Measurements from ENCODE around the gene REST.

The REST gene

DNA sequence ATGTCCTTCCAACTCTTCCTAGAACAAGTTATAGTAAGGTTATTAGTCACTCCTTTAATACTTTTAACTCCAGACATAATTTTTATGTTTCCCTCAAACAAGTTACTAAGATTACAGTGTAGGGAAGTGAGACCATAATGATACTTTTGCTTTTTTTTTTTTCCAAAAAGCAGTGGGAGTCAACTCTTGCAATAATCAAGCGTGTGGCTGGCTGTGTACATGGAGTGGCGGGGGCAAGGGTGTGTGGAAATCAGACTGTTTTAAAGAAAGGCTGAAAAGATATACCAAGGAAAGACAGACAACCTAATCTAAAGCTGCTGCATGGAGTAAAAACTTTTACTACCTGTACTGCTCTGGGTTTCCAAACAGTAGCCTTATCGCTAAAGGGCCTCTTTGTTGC is 65.6 kb downstream of the REST start:
- TF ChIP-seq YY1 (IDR thresholded peaks at IDR 0.05; ENCODE audit: low read depth) (no peak), CEBPB (IDR thresholded peaks at IDR 0.05) (no peak), TCF12 (IDR thresholded peaks at IDR 0.05; ENCODE audit: low read depth) (no peak), ZBTB7A (IDR thresholded peaks at IDR 0.05; ENCODE audit: low read depth) (no peak), FOXM1 (IDR thresholded peaks at IDR 0.05; ENCODE audit: borderline replicate concordance, low read depth) (no peak), TEAD4 (IDR thresholded peaks at IDR 0.05) (no peak), TAF1 (IDR thresholded peaks at IDR 0.05; ENCODE audit: low read depth) (no peak), NFIC (IDR thresholded peaks at IDR 0.05) (no peak), CREB1 (IDR thresholded peaks at IDR 0.05; ENCODE audit: low read depth) (no peak), EGR1 (IDR thresholded peaks at IDR 0.05) (no peak), USF1 (IDR thresholded peaks at IDR 0.05) (no peak), EP300 (IDR thresholded peaks at IDR 0.05; ENCODE audit: borderline replicate concordance) (no peak), RAD21 (IDR thresholded peaks at IDR 0.05; ENCODE audit: low read depth) (no peak)
- TF ChIP-seq, protein P1, sequence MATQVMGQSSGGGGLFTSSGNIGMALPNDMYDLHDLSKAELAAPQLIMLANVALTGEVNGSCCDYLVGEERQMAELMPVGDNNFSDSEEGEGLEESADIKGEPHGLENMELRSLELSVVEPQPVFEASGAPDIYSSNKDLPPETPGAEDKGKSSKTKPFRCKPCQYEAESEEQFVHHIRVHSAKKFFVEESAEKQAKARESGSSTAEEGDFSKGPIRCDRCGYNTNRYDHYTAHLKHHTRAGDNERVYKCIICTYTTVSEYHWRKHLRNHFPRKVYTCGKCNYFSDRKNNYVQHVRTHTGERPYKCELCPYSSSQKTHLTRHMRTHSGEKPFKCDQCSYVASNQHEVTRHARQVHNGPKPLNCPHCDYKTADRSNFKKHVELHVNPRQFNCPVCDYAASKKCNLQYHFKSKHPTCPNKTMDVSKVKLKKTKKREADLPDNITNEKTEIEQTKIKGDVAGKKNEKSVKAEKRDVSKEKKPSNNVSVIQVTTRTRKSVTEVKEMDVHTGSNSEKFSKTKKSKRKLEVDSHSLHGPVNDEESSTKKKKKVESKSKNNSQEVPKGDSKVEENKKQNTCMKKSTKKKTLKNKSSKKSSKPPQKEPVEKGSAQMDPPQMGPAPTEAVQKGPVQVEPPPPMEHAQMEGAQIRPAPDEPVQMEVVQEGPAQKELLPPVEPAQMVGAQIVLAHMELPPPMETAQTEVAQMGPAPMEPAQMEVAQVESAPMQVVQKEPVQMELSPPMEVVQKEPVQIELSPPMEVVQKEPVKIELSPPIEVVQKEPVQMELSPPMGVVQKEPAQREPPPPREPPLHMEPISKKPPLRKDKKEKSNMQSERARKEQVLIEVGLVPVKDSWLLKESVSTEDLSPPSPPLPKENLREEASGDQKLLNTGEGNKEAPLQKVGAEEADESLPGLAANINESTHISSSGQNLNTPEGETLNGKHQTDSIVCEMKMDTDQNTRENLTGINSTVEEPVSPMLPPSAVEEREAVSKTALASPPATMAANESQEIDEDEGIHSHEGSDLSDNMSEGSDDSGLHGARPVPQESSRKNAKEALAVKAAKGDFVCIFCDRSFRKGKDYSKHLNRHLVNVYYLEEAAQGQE (IDR thresholded peaks at IDR 0.05; ENCODE audit: low read depth) = no peak
- TF ChIP-seq, protein P2, sequence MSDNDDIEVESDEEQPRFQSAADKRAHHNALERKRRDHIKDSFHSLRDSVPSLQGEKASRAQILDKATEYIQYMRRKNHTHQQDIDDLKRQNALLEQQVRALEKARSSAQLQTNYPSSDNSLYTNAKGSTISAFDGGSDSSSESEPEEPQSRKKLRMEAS (IDR thresholded peaks at IDR 0.05) = no peak

- TF ChIP-seq TEAD4 (IDR thresholded peaks at IDR 0.05) (no peak), TCF12 (IDR thresholded peaks at IDR 0.05; ENCODE audit: low read depth) (no peak), RAD21 (IDR thresholded peaks at IDR 0.05; ENCODE audit: low read depth) (no peak), CREB1 (IDR thresholded peaks at IDR 0.05; ENCODE audit: low read depth) (no peak), ZBTB7A (IDR thresholded peaks at IDR 0.05; ENCODE audit: low read depth) (no peak), FOXM1 (IDR thresholded peaks at IDR 0.05; ENCODE audit: borderline replicate concordance, low read depth) (no peak), YY1 (IDR thresholded peaks at IDR 0.05; ENCODE audit: low read depth) (no peak), USF1 (IDR thresholded peaks at IDR 0.05) (no peak), NFIC (IDR thresholded peaks at IDR 0.05) (no peak)
Observed at GRCh38 chr4:56976283-56976836, 68.7 kb downstream of the REST start.

DNA sequence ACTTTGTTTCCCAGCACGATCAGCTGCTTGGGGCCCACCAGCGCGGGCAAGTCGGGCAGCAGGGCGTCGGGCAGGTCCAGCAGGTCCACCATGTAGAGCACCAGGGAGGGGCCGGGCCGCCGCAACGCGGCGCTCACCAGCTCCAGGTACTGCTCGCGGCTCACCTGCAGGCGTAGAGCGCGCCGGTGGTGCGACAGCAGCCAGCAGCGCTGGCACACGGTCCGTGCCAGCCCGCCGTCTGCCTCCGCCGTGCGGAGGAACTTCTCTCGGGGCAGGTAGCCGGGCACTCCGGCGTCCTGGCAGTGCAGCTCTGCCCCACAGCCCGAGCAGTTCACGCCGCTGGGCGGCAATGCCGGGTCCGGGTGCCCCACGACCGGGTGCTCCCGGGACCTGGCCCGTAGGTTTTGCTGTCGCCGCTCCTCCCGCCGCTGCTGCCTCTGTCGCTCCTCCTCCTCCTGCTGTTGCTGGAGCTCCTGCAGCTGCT is 69.2 kb downstream of the REST start:
- TF ChIP-seq, protein P2 (IDR thresholded peaks at IDR 0.05) = peak; percentile 8; the same call in 1 of the 2 replicates
- TF ChIP-seq NFIC (IDR thresholded peaks at IDR 0.05) (peak; percentile 21; the same call in 1 of the 2 replicates), YY1 (IDR thresholded peaks at IDR 0.05; ENCODE audit: low read depth) (0 out of 2 replicates have a peak, but pooled peaks have one; percentile 24), USF1 (IDR thresholded peaks at IDR 0.05) (no peak)
- TF ChIP-seq, protein P1 (IDR thresholded peaks at IDR 0.05; ENCODE audit: low read depth) = peak; percentile 9; the same call in 1 of the 2 replicates

DNA sequence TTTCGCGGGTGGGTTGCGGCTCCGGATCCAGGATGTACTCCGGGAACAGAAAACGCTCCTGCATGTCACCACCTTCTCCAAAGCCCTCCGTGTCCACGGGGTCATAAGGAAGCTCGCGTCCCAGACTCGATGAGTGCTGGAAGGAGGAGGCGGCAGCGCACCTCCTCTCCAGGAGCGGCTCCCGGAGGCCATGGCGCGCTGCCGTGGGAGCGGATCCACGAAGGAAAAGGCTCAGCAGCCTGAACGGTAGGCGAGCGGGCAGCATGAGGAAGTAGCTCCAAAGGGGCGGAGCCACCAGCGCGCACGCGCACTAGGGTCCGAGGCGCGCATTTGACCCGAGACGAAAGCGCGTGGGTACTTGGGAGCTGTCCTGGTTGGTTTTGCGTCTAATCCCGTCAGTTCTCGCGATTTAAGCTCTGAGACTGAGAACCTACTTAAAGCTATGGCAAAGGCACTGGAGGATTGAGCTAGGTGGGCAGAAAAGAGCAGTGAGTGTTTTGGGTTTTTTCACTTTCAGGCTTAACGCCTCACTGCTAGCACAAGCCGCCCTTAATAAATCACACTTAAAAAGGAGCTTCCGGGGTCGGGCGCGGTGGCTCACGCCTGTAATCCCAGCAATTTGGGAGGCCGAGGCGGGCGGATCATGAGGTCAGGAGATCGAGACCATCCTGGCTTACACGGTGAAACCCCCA is 69.8 kb downstream of the REST start, which contains the start of gene NOA1:
Gene NOA1, minus strand, starts transcription at position 286 of the 692 bp plus-strand sequence. Its CDS starts 21 bp downstream, at position 265.
- peak; percentile 61; the same call in 1 of the 2 replicates for TF ChIP-seq YY1 (IDR thresholded peaks at IDR 0.05; ENCODE audit: low read depth)
- no peak for TF ChIP-seq EP300 (IDR thresholded peaks at IDR 0.05; ENCODE audit: borderline replicate concordance)
- TF ChIP-seq TEAD4 (IDR thresholded peaks at IDR 0.05) = no peak
- no peak; the same call in 1 of the 2 replicates for TF ChIP-seq FOXM1 (IDR thresholded peaks at IDR 0.05; ENCODE audit: borderline replicate concordance, low read depth)
- TF ChIP-seq CEBPB (IDR thresholded peaks at IDR 0.05) = no peak
- no peak for TF ChIP-seq NFIC (IDR thresholded peaks at IDR 0.05)
- TF ChIP-seq EGR1 (IDR thresholded peaks at IDR 0.05) = no peak
- TF ChIP-seq, protein P2 (IDR thresholded peaks at IDR 0.05) = peak; percentile 76
- TF ChIP-seq ZBTB7A (IDR thresholded peaks at IDR 0.05; ENCODE audit: low read depth) = no peak
- TF ChIP-seq, protein P1 (IDR thresholded peaks at IDR 0.05; ENCODE audit: low read depth) = no peak
- peak; percentile 80; the same call in 1 of the 2 replicates for TF ChIP-seq TAF1 (IDR thresholded peaks at IDR 0.05; ENCODE audit: low read depth)
- TF ChIP-seq USF1 (IDR thresholded peaks at IDR 0.05) = 0 out of 2 replicates have a peak, but pooled peaks have one; percentile 19
- no peak for TF ChIP-seq RAD21 (IDR thresholded peaks at IDR 0.05; ENCODE audit: low read depth)
- no peak for TF ChIP-seq TCF12 (IDR thresholded peaks at IDR 0.05; ENCODE audit: low read depth)
- peak; percentile 49; the same call in 1 of the 2 replicates for TF ChIP-seq CREB1 (IDR thresholded peaks at IDR 0.05; ENCODE audit: low read depth)
